HTERT RPE-1 (cell line): ENCODE results near the gene ASCC2.
"Not testable (repeated sequence)": the region's sequence is repeated elsewhere in the genome, so short reads cannot be mapped to it uniquely, and the experiment has no call there.

Experiments
- in situ Hi-C: fragments of 300-500 bp; cut with MboI; formaldehyde crosslinking; loops from 4 replicates; pipeline ENCODE4 v1.14.3; 2020; ENCODE audit warnings: low sequenced_read_pairs

The ASCC2 gene

DNA sequence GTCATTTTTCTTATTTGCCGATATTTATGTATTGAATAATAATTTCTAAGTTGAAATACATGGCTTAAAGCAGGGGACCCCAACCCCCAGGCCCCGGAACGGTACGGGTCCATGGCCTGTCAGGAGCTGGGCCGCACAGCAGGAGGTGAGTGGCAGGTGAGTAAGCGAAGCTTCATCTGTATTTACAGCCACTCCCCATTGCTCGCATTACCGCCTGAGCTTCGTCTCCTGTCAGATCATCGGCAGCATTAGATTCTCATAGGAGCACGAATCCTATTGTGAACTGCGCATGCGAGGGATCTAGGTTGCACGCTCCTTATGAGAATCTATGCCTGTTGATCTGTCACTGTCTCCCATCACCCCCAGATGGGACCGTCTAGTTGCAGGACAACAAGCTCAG, 75.8 kb downstream of the ASCC2 start:
- in situ Hi-C loops: no loop called here

DNA sequence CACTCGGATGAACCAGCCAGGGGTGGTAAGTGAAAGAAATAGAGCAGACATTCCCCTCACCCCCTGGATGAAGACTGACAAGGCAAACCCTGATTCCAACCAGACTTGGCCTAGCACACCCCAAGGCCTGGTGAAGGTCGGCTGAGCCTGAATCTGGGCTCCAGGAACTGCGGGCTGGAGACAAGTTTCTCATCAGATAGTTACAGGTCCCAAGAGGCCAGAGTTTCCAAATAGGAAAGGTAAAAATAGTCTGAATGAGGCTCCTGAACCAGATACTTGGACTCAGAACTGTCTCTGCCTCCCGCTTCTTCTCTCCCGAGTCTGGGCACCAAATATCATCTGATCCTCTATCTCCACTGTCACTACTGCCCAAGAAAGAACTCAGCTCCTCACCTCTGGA, 79.1 kb downstream of the ASCC2 start:
- in situ Hi-C loops: no loop called here

DNA sequence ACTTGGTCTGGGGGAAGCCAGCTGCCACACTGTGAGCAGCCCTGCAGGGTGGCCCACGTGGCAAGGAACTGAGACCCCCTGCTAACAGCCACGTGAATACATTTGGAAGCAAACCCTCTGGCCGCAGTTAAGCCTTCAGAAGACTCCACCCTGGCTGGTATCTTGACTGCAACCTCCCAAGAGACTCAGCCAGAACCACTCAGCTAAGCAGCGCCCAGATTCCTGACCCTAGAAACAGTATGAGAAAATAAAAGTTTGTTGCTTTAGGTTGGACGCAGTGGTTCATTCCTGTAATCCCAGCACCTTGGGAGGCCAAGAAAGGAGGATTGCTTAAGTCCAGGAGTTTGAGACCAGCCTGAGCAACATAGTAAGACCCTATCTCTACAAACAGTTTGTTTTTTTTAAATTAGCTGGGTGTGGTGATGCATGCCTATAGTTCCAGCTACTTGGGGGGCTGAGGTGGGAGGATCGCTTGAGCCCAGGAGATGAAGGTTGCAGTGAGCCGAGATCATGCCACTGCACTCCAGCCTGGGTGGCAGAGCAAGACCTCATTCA, 79.9 kb downstream of the ASCC2 start:
- in situ Hi-C loops: no loop called here

DNA sequence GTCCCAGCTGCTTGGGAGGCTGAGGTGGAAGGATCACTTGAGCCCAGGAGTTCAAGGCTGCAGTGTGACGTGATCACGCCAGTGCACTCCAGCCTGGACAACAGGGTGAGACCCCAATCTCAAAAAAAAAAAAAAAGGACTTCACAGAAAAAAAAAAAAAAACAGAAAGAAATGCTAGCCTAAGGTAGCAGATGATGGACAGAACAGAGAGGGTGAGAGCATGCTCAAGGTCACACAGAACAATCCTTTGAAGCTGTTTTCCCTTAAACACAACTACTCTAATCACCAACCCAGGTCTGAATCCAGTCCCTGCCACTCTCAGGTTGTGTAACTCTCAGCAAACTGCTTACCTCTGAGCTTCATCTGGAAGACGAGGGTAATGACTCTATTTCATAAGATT, 81.0 kb downstream of the ASCC2 start:
- in situ Hi-C loops: no loop called here

DNA sequence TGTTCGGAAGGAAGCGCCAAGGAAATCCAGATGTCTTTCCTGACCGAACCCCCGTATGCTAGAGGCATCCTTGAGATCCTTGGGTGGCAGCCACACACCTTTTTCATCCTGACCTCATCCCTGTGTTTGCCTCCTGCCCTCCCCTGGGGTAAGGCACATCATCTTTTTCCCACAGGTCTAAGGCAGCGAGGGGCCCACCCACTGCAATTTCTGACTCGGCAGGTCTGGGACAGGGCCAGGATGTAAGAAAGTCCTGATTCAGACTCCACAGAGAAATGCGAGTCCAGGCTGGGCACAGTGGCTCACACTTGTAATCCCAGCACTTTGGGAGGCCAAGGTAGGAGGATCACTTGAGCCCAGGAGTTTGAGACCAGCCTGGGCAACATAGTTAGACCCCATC, 81.7 kb downstream of the ASCC2 start:
- in situ Hi-C loops: no loop called here

DNA sequence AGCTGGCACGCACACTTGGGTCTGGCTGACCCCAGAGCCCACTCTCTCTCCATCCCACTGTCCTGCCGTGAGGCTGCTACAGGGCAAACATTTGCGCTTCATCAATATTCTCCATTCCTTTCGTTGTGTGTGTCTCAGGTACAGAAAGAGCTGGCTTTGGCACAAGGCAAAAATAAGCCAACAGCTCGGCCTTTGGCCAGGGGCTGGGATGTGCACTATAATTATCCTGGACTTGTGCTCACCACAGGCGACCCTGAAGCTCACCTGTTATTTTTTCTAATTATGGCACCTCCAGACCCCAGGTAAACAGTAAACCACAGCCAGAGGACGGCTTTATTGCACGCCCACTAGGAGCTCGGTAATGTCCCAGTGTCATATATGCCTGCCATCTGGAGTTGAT, 82.2 kb downstream of the ASCC2 start:
- in situ Hi-C loops: no loop called here

DNA sequence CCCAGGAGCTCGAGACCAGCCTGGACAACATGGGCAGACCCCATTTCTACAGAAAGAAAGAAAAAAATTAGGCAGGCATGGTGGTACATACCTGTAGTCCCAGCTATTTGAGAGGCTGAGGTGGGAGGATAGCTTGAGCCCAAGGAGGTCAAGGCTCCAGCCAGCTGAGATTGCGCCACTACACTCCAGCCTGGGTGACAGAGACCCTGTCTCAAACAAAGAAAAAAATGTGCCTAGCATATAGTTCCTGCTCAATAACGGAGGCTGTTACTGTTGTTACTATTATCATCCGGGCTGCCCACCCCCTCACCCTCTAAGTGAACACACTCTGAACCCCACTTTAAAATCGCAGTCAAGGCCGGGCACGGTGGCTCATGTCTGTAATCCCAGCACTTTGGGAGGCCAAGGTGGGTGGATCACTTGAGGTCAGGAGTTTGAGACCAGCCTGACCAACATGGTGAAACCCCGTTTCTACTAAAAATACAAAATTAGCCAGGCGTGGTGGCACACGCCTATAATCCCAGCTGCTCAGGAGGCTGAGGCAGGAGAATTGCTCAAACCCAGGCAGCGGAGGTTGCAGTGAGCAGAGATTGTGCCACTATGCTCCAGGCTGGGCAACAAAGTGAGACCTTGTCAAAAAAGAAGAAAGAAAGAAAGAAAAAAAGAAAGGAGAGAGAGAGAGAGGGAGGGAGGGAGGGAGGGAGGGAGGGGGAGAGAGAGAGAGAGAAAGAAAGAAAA, 83.2 kb downstream of the ASCC2 start:
- in situ Hi-C loops: not testable (repeated sequence)

DNA sequence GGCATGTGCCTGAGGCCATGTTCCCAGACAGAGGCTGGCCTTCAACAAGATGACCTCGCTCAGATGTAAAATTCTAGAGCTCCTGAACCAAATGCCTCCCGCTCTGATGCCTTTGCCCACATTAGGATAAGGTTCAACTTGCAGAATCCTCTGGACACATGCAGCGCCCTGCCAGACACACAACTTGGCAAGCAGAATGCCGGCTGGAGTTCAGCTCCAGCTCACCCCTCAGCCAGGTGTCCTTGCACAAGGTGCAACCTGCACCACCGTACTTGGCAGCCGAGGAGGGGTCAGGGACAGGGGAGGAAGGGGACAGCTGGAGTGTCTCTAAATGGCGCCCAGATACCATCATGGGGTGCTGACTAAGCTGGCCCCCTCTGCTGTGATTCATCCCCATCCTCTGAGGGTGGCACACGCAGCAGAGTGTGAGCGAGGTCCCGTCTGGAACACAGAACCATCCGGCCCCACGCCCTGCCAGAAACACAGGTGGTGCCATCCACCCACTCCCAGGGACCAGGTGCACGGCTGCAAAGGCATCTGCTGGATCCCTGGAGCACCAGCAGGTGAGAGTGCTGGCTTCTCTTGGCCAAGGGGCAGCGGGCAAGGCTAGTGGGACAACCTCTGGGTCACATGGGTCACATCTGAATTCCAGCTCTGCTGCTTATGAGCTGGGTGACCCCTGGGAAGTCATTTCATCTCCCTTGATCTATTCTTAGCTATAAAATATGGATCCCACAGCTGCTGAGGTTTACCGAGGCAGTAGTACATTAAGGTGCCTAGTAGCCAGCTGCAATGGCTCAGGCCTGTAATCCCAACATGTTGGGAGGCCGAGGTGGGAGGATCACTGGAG, 84.0 kb downstream of the ASCC2 start:
- in situ Hi-C loops: no loop called here

DNA sequence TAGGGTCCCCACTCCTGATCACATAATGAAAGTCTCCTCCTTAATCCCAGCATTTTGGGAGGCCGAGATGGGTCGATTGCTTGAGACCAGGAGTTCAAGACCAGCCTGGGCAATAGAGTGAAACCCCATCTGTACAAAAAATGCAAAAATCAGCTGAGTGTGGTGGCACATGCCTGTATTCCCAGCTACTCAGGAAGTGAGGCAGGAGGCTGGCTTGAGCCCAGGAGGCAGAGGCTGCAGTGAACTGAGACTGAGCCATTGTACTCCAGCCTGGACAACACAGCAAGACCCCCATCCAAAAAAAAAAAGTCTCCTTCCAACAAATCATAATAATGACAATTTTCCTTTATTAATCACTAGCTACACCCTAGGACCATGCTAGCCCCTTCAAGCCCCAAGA, 86.4 kb downstream of the ASCC2 start:
- in situ Hi-C loops: no loop called here

DNA sequence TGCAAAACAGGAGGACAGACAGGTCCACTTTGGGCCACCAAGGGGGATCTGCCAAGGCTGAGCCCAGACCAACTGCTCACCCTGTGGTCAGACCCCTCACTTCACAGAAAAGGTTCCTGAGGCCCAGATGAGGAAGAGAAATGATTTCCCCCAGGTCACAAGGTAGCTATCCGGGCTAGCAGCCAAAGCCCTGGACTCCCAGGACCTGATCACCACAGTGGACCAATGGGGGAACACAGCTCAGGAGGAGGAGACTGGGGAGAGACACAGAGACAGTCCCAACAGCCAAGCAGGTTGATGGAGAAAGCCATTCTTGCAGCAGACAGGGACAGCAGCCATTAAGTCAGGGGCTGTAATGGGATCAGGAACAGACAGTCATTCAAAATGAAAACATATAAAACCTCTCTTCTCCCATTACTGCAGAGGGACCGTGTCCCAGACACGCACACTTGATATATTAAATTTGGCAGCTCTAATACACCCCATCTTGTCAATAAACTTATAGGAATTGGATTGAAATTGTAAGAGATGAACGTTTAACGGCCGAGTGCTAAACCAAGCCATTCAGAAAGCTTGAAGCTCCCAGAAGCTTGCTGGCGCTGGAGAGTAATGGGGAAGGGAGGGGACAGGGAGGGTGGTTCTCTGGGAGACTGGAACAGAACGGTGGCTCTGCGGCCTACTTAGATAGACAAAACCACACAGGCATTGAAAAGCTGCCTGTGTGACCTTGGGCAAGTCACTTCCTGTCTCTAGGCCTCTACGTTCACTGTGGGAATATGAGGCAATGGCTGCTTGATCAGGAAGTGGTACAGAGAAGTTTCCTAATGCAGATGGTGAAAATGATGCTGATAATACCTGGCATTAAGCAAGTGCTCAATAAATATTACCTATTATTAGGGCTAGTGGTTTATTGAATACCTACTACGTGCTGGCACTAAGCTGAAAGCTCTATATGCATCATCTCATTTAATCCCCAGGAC, 87.2 kb downstream of the ASCC2 start:
- in situ Hi-C loops: no loop called here

DNA sequence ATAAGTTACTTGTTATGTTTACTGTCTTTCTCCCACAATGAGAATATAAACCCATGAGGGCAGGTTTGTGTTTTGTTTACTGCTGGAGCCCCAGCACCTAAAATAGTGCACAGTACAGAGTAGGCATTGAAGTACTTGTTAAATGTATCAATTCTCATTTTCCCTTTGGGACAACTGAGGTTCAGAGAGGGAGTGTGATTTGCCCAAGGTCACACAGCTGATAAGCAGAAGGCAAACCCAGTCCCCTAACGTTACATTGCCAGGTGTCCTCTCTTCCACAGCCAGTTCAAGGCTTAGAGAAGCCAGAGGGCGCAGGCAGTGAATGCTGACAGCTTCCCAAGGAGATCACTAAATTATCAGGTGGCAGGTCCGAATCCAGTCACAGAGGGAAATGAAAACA, 88.0 kb downstream of the ASCC2 start:
- in situ Hi-C loops: no loop called here

DNA sequence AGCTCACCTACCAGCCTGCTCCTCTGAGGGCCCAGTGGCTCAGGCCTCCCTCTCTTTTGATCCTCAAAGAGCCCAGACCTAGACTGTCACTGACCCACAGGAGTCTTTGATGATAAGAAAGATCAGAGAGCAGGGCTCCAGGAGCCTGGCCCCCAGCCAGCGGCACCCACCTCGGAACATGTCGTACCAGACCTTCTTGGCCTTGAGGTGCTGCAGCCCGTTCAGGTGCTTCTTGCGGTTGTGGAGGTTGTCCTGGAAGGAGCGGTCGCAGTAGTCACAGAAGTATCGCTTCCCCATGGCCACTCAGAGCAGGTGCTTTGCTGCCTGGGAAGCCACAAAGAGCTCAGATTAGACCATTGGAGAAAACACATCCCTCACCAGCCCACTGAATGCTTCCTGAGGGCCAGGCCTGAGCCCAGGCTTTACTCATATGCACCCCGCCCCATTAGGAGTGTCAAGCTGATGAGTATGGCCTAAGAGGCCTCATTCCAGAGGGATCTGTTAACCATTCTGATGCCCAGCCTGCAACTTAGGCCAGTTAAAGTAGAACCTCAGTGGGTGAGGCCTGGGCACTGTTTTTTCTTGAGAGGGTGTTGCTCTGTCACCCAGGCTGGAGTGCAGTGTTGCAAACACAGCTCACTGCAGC, 89.7 kb downstream of the ASCC2 start:
- in situ Hi-C loops: no loop called here

DNA sequence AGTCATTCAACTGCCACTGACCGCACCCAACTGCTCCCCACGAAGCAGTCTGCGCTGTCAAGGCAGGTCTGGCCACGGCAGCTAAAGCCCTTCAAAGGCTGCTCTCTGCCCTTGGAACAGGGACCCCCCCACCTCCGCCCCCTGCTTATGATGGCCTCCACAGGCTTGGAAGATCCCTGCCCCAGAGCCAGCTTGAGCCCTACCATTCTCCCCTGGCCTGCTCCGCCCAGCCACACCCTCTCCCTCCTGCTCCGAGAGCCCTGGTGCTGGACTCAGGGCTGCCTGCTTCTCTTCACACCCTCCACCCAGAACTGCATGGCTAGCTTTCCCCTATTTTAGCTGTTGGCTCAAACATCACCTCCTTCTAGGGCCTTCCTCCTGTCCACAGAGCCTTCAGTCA, 90.2 kb downstream of the ASCC2 start:
- in situ Hi-C loops: no loop called here

DNA sequence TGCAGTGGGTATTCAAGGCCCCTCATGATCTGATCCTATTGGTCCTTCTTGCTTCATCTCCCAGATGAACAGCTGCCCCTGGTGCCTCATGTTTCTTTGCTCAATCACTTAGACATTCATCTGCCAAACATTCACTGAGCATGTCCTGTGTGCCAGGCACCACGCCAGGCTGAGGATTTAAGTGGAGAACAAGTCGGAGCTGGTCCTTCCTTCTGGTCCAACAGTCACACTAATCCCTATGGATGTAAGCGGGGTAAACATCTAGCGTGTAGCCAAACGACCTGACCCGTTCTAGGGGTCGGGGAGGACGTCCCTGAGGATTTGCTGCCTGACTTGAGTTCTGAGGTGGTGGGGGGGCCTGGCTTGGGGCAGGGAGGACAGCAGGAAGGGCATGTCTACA, 93.2 kb downstream of the ASCC2 start:
- in situ Hi-C loops: no loop called here

DNA sequence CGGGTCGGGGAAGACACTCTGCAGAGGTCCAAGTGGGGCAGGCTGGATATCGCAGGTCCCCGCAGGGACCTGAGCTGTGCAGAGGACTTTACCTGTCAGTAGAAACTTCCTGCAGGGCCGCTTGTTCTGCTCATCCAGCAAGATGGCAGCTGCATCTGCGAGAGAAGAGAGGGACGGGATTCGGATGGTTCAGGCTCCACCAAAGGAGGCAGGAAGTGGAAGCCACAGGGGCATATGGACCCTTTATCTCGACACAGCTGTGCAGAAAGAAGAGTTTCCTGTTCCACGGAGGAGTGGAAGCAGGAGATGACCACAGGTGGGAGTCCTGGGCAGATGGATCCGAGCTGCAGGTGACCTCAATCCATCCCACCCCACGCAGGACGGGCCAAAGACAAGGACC, 95.7 kb downstream of the ASCC2 start:
- in situ Hi-C loops: no loop called here

DNA sequence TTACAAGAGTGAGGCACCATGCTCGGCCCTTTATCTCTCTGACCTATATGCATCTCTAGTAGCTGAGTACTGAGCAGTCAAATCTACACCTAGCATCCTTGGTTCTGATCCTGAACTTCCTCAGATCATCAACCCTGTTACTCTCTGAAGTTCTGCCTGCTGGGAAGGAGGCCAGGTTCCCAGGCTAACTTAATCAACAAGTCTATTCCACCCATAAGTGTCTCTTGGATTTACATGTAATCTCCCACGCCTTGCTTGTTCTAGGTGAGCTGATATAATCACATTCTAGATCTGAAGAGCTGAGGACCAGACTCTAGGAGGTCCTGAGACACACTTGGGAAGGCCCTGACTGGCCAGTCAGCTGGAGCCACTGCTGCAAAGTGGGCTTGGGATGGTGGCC, 96.1 kb downstream of the ASCC2 start:
- in situ Hi-C loops: no loop called here

DNA sequence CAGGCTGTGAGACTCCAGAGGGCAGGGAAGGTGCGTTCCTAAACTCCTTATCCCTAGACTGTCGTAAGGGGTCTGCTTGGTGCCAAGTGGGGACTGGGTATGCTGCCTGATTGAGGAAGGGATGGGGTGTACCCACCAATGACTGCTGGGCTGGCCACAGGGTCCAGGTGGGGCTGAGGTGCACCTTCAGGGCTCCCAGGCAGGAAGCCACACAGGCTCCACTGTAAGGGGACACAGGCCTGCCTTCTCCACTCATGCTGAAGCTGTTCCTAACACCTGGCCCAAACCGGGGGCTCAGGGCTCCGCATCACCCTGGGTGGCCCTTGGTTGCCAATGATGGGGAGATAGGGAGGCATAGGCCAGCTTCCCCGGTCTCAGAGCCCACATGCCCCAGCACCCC, 97.9 kb downstream of the ASCC2 start:
- in situ Hi-C loops: no loop called here

DNA sequence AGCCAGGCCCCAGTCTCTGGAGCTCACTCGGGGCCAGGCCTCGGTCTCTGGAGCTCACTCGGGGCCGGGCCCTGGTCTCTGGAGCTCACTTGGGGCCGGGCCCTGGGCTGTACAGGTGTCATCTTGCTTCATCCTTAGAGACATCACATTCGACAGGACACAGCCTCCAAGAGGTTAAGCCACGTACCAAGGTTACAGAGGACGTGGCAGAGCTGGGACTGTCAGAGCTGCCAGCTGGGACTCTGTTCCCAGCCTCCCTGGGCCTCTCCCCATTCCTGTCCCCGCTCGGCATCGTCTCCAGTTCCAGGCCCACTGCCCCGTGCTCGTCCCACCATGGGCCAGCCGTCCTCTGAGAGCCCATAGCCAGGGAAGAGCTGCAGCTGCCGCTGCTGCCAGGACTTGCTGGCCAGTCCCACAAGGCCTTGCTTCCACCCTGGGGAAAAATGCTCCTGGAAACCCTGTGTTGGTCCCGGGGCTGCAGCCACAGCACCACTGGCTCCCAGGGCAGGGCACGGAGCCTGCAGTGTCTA, 98.7 kb downstream of the ASCC2 start:
- in situ Hi-C loops: no loop called here
